ENCODE data around the gene IFNA13. TPM values are rescaled to one million over a fixed set of nuclear protein-coding genes. Genes with fewer than 3 reads are reported as not detected.

The IFNA13 gene
- total and polyA plus RNA-seq, 2 of the 13 experiments (the other 11 are each of a cell fraction or from before 2014, with no cell fraction given): not detected

GRCh38 chr9:21334701-21335632, 32.9 kb downstream of the IFNA13 start, which contains the start of gene KLHL9 (continued):
- no peak for TF ChIP-seq ZFP36 (IDR thresholded peaks at IDR 0.05; ENCODE audit: borderline replicate concordance, low read depth, low read length, partially characterized antibody)
- no peak for TF ChIP-seq SP4 (CRISPR knock-in tag; IDR thresholded peaks at IDR 0.05)
- no peak for TF ChIP-seq NR2F6 (IDR thresholded peaks at IDR 0.05)
- TF ChIP-seq NR2F6 (CRISPR knock-in tag; IDR thresholded peaks at IDR 0.05): no peak
- TF ChIP-seq KLF15 (CRISPR knock-in tag; IDR thresholded peaks at IDR 0.05; ENCODE audit: borderline replicate concordance): 0 out of 2 replicates have a peak, but pooled peaks have one; percentile 29
- no peak for TF ChIP-seq SYNCRIP (IDR thresholded peaks at IDR 0.05; ENCODE audit: insufficient read depth, low read depth, low read length)
- TF ChIP-seq LCORL (IDR thresholded peaks at IDR 0.05): peak; percentile 88
- no peak for TF ChIP-seq LCORL (CRISPR knock-in tag; IDR thresholded peaks at IDR 0.05)
- no peak for TF ChIP-seq RNF219 (CRISPR knock-in tag; IDR thresholded peaks at IDR 0.05)
- TF ChIP-seq ASH2L (IDR thresholded peaks at IDR 0.05; ENCODE audit: insufficient read length, low read depth, low read length): peak; percentile 91
- TF ChIP-seq ZNF556 (CRISPR knock-in tag; IDR thresholded peaks at IDR 0.05; ENCODE audit: borderline replicate concordance): no peak; the same call in 1 of the 2 replicates
- TF ChIP-seq NFE2L2 (IDR thresholded peaks at IDR 0.05; ENCODE audit: low read length): no peak
- no peak for TF ChIP-seq REXO4 (CRISPR knock-in tag; IDR thresholded peaks at IDR 0.05; ENCODE audit: borderline replicate concordance)
- peak; percentile 80 for TF ChIP-seq MEF2D (CRISPR knock-in tag; IDR thresholded peaks at IDR 0.05)
- no peak for TF ChIP-seq ZNF557 (CRISPR knock-in tag; IDR thresholded peaks at IDR 0.05)
- 0 out of 2 replicates have a peak, but pooled peaks have one; percentile 52 for TF ChIP-seq ZNF331 (CRISPR knock-in tag; IDR thresholded peaks at IDR 0.05)
- TF ChIP-seq TMF1 (CRISPR knock-in tag; IDR thresholded peaks at IDR 0.05; ENCODE audit: low read depth): no peak
- TF ChIP-seq SNAPC4 (CRISPR knock-in tag; IDR thresholded peaks at IDR 0.05): no peak
- TF ChIP-seq TBX3 (IDR thresholded peaks at IDR 0.05; ENCODE audit: borderline replicate concordance): no peak
- TF ChIP-seq ZNF205 (CRISPR knock-in tag; IDR thresholded peaks at IDR 0.05): no peak
- TF ChIP-seq WIZ (CRISPR knock-in tag; IDR thresholded peaks at IDR 0.05): peak; percentile 47; the same call in 1 of the 2 replicates
